ENCODE data around the gene DNAH3. TPM values are rescaled to one million over a fixed set of nuclear protein-coding genes. Genes with fewer than 3 reads are reported as not detected.
"Not testable (repeated sequence)": the region's sequence is repeated elsewhere in the genome, so short reads cannot be mapped to it uniquely, and the experiment has no call there.

DNAH3 gene
- total RNA-seq, 4 donors from 2014 or later = under 0.01 to 2.1 (median 0.93) TPM

DNA sequence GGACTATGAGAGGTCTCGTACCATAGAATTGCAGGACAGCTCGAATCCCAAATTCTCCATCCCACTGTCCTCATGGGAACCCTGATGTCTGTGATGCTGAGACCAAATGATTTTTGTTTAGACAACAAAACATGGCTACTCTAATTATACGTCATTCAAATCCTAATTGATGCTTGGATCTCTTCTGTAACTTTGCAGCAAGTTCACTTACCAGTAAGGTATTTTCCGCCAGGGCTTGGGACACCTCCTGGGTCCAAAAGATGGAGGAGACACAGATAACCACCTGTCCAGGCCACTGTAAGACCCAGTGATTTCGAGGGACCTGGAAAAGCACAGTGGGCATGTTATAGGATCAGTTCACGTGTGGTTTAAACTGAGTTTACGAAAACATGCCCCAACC is 92.8 kb downstream of the DNAH3 start:
- H3K4me1 ChIP-seq = no peaks in the 10 kb centered on the region
- H3K4me3 ChIP-seq = no peak overlapping the region
- H3K27me3 ChIP-seq = no peaks in the 10 kb centered on the region
- DNase-seq = no peak
- H3K9me3 ChIP-seq = no peaks in the 10 kb centered on the region
- no peaks in the 10 kb centered on the region for H3K36me3 ChIP-seq
- TF ChIP-seq POLR2A (IDR thresholded peaks at IDR 0.05) = no peak
- TF ChIP-seq, protein P1, sequence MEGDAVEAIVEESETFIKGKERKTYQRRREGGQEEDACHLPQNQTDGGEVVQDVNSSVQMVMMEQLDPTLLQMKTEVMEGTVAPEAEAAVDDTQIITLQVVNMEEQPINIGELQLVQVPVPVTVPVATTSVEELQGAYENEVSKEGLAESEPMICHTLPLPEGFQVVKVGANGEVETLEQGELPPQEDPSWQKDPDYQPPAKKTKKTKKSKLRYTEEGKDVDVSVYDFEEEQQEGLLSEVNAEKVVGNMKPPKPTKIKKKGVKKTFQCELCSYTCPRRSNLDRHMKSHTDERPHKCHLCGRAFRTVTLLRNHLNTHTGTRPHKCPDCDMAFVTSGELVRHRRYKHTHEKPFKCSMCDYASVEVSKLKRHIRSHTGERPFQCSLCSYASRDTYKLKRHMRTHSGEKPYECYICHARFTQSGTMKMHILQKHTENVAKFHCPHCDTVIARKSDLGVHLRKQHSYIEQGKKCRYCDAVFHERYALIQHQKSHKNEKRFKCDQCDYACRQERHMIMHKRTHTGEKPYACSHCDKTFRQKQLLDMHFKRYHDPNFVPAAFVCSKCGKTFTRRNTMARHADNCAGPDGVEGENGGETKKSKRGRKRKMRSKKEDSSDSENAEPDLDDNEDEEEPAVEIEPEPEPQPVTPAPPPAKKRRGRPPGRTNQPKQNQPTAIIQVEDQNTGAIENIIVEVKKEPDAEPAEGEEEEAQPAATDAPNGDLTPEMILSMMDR (IDR thresholded peaks at IDR 0.05) = no peak
- no peak overlapping the region for H3K27ac ChIP-seq
- intact Hi-C loops (cut with DNase I; ENCODE audit: low total_unique reads) = no loop called here

DNA sequence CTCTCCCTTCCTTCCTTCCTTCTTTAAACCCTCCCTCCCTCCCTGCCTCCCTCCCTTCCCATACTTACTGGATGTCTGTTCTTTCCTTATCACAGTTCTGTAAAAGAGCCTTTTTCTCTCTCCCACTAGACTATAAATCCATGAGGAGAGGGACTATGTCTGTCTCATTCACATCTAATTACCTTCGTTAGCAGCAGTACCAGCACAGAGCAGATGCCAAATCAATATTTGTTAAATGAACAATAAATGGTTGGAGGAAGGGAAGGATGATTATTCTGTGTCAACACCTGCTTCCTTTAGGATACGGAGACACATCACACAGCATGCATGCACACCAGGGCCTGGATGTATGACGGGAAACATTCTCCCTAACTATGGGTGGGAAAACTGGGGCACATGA is 94.2 kb downstream of the DNAH3 start:
- Histone ChIP-seq H3K4me1 (no peaks in the 10 kb centered on the region), H3K9me3 (no peaks in the 10 kb centered on the region), H3K36me3 (no peaks in the 10 kb centered on the region), H3K27ac (no peak overlapping the region), H3K27me3 (no peaks in the 10 kb centered on the region), H3K4me3 (no peak overlapping the region)
- DNase-seq = no peak
- intact Hi-C loops (cut with DNase I; ENCODE audit: low total_unique reads) = no loop called here
- TF ChIP-seq POLR2A (IDR thresholded peaks at IDR 0.05) = no peak
- TF ChIP-seq, protein P1 (IDR thresholded peaks at IDR 0.05) = no peak

DNA sequence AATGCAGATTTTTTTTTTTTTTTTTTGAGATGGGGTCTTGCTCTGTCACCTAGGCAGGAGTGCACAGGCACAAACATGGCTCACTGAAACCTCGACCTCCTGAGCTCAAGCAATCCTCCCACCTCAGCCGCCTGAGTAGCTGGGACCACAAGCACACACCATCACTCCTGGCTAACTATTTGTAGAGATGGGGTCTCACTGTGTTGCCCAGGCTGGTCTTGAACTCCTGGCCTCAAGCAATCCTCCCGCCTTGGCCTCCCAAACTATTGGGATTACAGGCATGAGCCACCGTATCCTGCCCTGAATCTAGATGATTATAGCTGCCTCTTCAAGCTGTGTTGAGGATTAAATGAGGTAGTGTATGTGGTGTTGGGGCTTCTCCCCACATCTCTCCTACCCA is 94.9 kb downstream of the DNAH3 start:
- H3K9me3 ChIP-seq; H3K4me1 ChIP-seq; H3K27ac ChIP-seq; DNase-seq; H3K27me3 ChIP-seq; intact Hi-C loops (cut with DNase I; ENCODE audit: low total_unique reads); H3K4me3 ChIP-seq; H3K36me3 ChIP-seq: not testable (repeated sequence)

DNA sequence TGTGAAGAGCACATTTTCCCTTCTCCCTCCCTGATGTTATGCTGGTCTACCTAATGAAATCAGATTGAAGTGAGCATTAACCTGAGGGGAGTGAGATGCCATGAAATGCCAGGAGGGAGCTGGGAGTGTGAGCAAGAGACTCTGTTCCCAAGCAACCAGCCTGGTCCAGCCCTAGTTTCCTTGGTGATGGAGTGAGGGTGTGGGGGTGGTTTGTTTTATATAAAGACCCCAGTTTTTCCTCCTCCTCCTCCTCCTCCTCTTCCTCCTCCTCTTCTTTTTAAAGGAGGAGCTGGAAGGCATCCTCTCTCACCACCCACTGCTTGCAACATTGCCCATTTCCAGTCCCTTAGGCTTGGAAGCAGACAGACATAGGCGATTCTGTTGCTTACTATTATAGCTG is 97.1 kb downstream of the DNAH3 start:
- Histone ChIP-seq H3K27me3 (no peaks in the 10 kb centered on the region), H3K4me1 (no peaks in the 10 kb centered on the region), H3K36me3 (no peaks in the 10 kb centered on the region), H3K27ac (no peak overlapping the region), H3K9me3 (no peaks in the 10 kb centered on the region), H3K4me3 (no peak overlapping the region)
- intact Hi-C loops (cut with DNase I; ENCODE audit: low total_unique reads) = no loop called here
- TF ChIP-seq, protein P1 (IDR thresholded peaks at IDR 0.05) = no peak
- no peak for TF ChIP-seq POLR2A (IDR thresholded peaks at IDR 0.05)
- DNase-seq = no peak

DNA sequence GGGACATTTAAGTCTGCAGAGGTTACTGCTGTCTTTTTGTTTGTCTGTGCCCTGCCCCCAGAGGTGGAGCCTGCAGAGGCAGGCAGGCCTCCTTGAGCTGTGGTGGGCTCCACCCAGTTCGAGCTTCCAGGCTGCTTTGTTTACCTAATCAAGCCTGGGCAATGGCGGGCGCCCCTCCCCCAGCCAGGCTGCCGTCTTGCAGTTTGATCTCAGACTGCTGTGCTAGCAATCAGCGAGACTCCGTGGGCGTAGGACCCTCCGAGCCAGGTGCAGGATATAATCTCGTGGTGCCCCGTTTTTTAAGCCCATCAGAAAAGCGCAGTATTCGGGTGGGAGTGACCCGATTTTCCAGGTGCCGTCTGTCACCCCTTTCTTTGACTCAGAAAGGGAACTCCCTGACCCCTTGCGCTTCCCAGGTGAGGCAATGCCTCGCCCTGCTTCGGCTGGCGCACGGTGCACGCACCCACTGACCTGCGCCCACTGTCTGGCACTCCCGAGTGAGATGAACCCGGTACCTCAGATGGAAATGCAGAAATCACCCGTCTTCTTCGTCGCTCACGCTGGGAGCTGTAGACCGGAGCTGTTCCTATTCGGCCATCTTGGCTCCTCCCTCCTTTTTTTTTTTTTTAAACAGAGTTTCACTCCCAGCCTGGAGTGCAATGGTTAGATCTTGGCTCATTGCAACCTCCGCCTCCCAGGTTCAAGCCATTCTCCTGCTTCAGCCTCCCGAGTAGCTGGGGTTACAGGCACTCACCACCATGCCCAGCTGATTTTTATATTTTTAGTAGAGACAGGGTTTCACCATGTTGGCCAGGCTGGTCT is 102.3 kb downstream of the DNAH3 start:
- DNase-seq; H3K4me3 ChIP-seq; intact Hi-C loops (cut with DNase I; ENCODE audit: low total_unique reads); H3K27ac ChIP-seq; H3K27me3 ChIP-seq; H3K36me3 ChIP-seq; H3K4me1 ChIP-seq; H3K9me3 ChIP-seq: not testable (repeated sequence)

DNA sequence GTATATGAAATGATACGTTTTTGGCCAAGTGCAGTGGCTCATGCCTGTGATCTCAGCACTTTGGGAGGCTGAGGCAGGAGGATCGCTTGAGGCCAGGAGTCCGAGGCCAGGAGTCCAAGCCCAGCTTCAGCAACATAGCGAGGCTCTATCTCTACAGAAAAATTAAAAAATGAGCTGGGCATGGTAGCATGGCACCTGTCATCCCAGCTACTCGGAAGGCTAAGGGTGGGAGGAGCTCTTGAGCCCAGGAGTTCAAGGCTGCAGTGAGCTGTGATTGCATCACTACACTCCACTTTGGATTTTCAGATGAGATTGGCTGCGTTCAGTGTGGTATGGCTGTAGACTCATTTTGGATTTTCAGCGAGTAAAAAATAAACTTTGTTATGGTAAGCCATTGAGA is 112.4 kb downstream of the DNAH3 start:
- TF ChIP-seq, protein P1 (IDR thresholded peaks at IDR 0.05) = no peak
- TF ChIP-seq POLR2A (IDR thresholded peaks at IDR 0.05) = no peak
- H3K4me3 ChIP-seq = no peak overlapping the region
- intact Hi-C loops (cut with DNase I; ENCODE audit: low total_unique reads) = no loop called here
- no peaks in the 10 kb centered on the region for H3K36me3 ChIP-seq
- no peak for DNase-seq
- no peaks in the 10 kb centered on the region for H3K4me1 ChIP-seq
- no peaks in the 10 kb centered on the region for H3K9me3 ChIP-seq
- H3K27me3 ChIP-seq = no peaks in the 10 kb centered on the region
- H3K27ac ChIP-seq = no peak overlapping the region
